IMR-90 (cell line): Measurements from ENCODE around the gene CNBD2. TPM values are rescaled to one million over a fixed set of nuclear protein-coding genes. Genes with fewer than 3 reads are reported as not detected.

Experiments used
- ATAC-seq: fragments of 200-7000 bp; cut with Tn5 transposase; 2 replicates; pipeline ENCODE4 v1.9.1; 2020; ENCODE audit warnings: low read depth, mild to moderate bottlenecking, moderate library complexity
- BruUV-seq: library from RNA; stranded (reverse); fragments of 400-500 nt; replicated peaks from 2 replicates; lab custom pipeline; 2021; lab: Mats Ljungman, UMichigan
- CTCF ChIA-PET: fragments of 300-600 bp; formaldehyde crosslinking; extraction: SDS; loops from one replicate; lab custom pipeline; 2021; ENCODE audit warnings: antibody characterized with exemption; lab: Yijun Ruan, JAX
- POLR2A ChIA-PET: fragments of 300-600 bp; sonication (Branson Sonifier 250); formaldehyde crosslinking; loops from one replicate; lab custom pipeline; 2022; ENCODE audit warnings: antibody characterized with exemption; ENCODE audit not compliant: unreplicated experiment; lab: Charles Lee
- DNase-seq: peaks from one replicate; pipeline ENCODE4 v3.0.0; 2013
- H2AFZ ChIP-seq: replicated peaks from 2 replicates; pipeline ENCODE3; 2013; ENCODE audit warnings: low read length, mild to moderate bottlenecking; ENCODE audit not compliant: poor library complexity
- H2AK5ac ChIP-seq: 2 replicates; pipeline ENCODE4 v1.6.1; 2013; ENCODE audit warnings: low read depth, low read length, inconsistent platforms
- H2AK9ac ChIP-seq: replicated peaks from 2 replicates; pipeline ENCODE3; 2013; ENCODE audit warnings: mild to moderate bottlenecking, low read depth, low read length, moderate library complexity; ENCODE audit not compliant: poor library complexity
- H2BK120ac ChIP-seq: 2 replicates; pipeline ENCODE4 v1.6.1; 2013; ENCODE audit warnings: low read depth, low read length, inconsistent platforms
- H2BK15ac ChIP-seq: 3 replicates; pipeline ENCODE4 v1.6.1; 2013; ENCODE audit warnings: low read depth, low read length, inconsistent platforms
- H2BK20ac ChIP-seq: 2 replicates; pipeline ENCODE4 v1.6.1; 2013; ENCODE audit warnings: low read depth, mild to moderate bottlenecking, inconsistent platforms, low read length, moderate library complexity
- H2BK5ac ChIP-seq: 2 replicates; pipeline ENCODE4 v1.6.1; 2013; ENCODE audit warnings: mild to moderate bottlenecking, low read depth, low read length, inconsistent platforms; ENCODE audit not compliant: poor library complexity, severe bottlenecking
- H3K14ac ChIP-seq: replicated peaks from 2 replicates; pipeline ENCODE4 v1.6.1; 2013; ENCODE audit warnings: low read depth, low read length, inconsistent platforms
- H3K18ac ChIP-seq: 2 replicates; pipeline ENCODE4 v1.6.1; 2013; ENCODE audit warnings: low read depth, low read length, control low read depth
- H3K23ac ChIP-seq: 2 replicates; pipeline ENCODE4 v1.6.1; 2013; ENCODE audit warnings: low read depth, low read length, inconsistent platforms
- H3K27ac ChIP-seq: 2 replicates; pipeline ENCODE4 v1.5.1; 2013; ENCODE audit warnings: mild to moderate bottlenecking, control low read depth, low read length; ENCODE audit not compliant: insufficient read depth
- H3K27me3 ChIP-seq: 2 replicates; pipeline ENCODE4 v1.6.1; 2013; ENCODE audit warnings: low read length; ENCODE audit not compliant: control insufficient read depth, insufficient read depth
- H3K36me3 ChIP-seq: 2 replicates; pipeline ENCODE4 v1.6.1; 2013; ENCODE audit warnings: low read length, mixed read lengths; ENCODE audit not compliant: control insufficient read depth, insufficient read depth
- H3K4ac ChIP-seq: 2 replicates; pipeline ENCODE4 v1.6.1; 2013; ENCODE audit warnings: low read depth, low read length, inconsistent platforms
- H3K4me1 ChIP-seq: 2 replicates; pipeline ENCODE4 v1.6.1; 2013; ENCODE audit warnings: low read length, mixed read lengths; ENCODE audit not compliant: control insufficient read depth, insufficient read depth
- H3K4me2 ChIP-seq: 2 replicates; pipeline ENCODE4 v1.6.1; 2013; ENCODE audit warnings: low read depth, mild to moderate bottlenecking, control low read depth, low read length, moderate library complexity
- H3K4me3 ChIP-seq: 2 replicates; pipeline ENCODE4 v1.5.1; 2013; ENCODE audit warnings: low read depth, mild to moderate bottlenecking, control low read depth, low read length, moderate library complexity; ENCODE audit not compliant: insufficient read depth
- H3K56ac ChIP-seq: 2 replicates; pipeline ENCODE4 v1.6.1; 2013; ENCODE audit warnings: low read length, inconsistent platforms; ENCODE audit not compliant: insufficient read depth; ENCODE audit errors: extremely low read depth
- H3K79me1 ChIP-seq, 2 experiments: 2 replicates each; pipeline ENCODE4 v1.6.1; 2013; ENCODE audit warnings: low read length in 2 of 2, inconsistent platforms in 1 of 2, low read depth in 1 of 2
- H3K9ac ChIP-seq: 2 replicates; pipeline ENCODE4 v1.6.1; 2013; ENCODE audit warnings: low read depth, low read length, control low read depth
- H3K9me1 ChIP-seq: 2 replicates; pipeline ENCODE4 v1.6.1; 2013; ENCODE audit warnings: low read length, inconsistent platforms; ENCODE audit not compliant: insufficient read depth
- H3K9me3 ChIP-seq: 2 replicates; pipeline ENCODE4 v1.6.1; 2013; ENCODE audit warnings: low read length; ENCODE audit not compliant: control insufficient read depth, insufficient read depth
- H4K20me1 ChIP-seq: 2 replicates; pipeline ENCODE4 v1.6.1; 2013; ENCODE audit warnings: low read length, inconsistent platforms; ENCODE audit not compliant: insufficient read depth
- H4K5ac ChIP-seq: 2 replicates; pipeline ENCODE4 v1.6.1; 2013; ENCODE audit warnings: mild to moderate bottlenecking, low read depth, low read length, control low read depth
- H4K8ac ChIP-seq, 2 experiments: 2 replicates each; pipeline ENCODE4 v1.6.1; 2013; ENCODE audit warnings: low read depth in 2 of 2, low read length in 2 of 2, control low read depth in 1 of 2, inconsistent platforms in 1 of 2
- H4K91ac ChIP-seq: 2 replicates; pipeline ENCODE4 v1.6.1; 2013; ENCODE audit warnings: low read depth, low read length, inconsistent platforms; ENCODE audit not compliant: insufficient read depth
- BHLHE40 ChIP-seq: fragments of 150-350 bp; IDR thresholded peaks from 2 replicates; pipeline ENCODE4 v1.6.1; 2016; ENCODE audit warnings: mild to moderate bottlenecking, low read depth, low read length
- CEBPB ChIP-seq: IDR thresholded peaks from 2 replicates; pipeline ENCODE4 v1.6.1; 2012; ENCODE audit warnings: low read depth, low read length, improper control_type of control experiment
- CHD1 ChIP-seq: IDR thresholded peaks from 2 replicates; pipeline ENCODE4 v1.6.1; 2012; ENCODE audit warnings: low read depth, low read length, improper control_type of control experiment
- POLR2A ChIP-seq: IDR thresholded peaks from 2 replicates; pipeline ENCODE4 v1.6.1; 2012; ENCODE audit warnings: mild to moderate bottlenecking, low read depth, low read length
- RAD21 ChIP-seq: IDR thresholded peaks from 2 replicates; pipeline ENCODE4 v1.6.1; 2012; ENCODE audit warnings: low read length, improper control_type of control experiment
- RCOR1 ChIP-seq: IDR thresholded peaks from 2 replicates; pipeline ENCODE4 v1.6.1; 2012; ENCODE audit warnings: mild to moderate bottlenecking, low read length, improper control_type of control experiment; ENCODE audit not compliant: insufficient replicate concordance
- RFX5 ChIP-seq: IDR thresholded peaks from 2 replicates; pipeline ENCODE4 v1.8.0; 2012; ENCODE audit warnings: low read depth, mild to moderate bottlenecking, low read length, moderate library complexity
- WGBS, 2 experiments: methylation state at CpG; one replicate each; pipeline versions ENCODE4 v1.1.5 to v1.1.7; 2013; ENCODE audit warnings: missing lambda C conversion rate in 2 of 2; ENCODE audit not compliant: insufficient read length in 1 of 2; ENCODE audit errors: extremely low coverage in 2 of 2; 5-methylcytosine and 5-hydroxymethylcytosine counted together
- dilution Hi-C: fragments of 300-500 bp; cut with HindIII; formaldehyde crosslinking; loops from one replicate; pipeline ENCODE4 v1.14.3; 2018; ENCODE audit warnings: low sequenced_read_pairs; ENCODE audit not compliant: unreplicated experiment
- in situ Hi-C: fragments of 300-500 bp; cut with MboI; formaldehyde crosslinking; loops from 3 replicates; pipeline ENCODE4 v1.14.3; 2019; ENCODE audit warnings: low sequenced_read_pairs, inconsistent platforms, mixed read lengths
- intact Hi-C: fragments of 100-400 bp; cut with micrococcal nuclease; formaldehyde crosslinking; loops from 2 replicates; pipeline ENCODE4 v1.10.0; 2022
- polyA plus RNA-seq, 3 experiments: library from polyadenylated mRNA; depleted of rRNA; stranded (reverse); fragments of >200 nt; gene quantifications; 2 replicates each; pipeline ENCODE4 v1.2.3, GENCODE V29; 2012; ENCODE audit warnings: low replicate concordance in 1 of 3
- total RNA-seq: library from RNA; depleted of rRNA; stranded (reverse); fragments of >200 nt; gene quantifications from 2 replicates; pipeline ENCODE4 v1.2.3, GENCODE V29; 2012
- TF ChIP-seq, protein P1 (sequence below): fragments of 150-350 bp; IDR thresholded peaks from 2 replicates; pipeline ENCODE4 v1.6.1; 2017; ENCODE audit warnings: mild to moderate bottlenecking, antibody characterized with exemption, low read length, low read depth

The CNBD2 gene
- total and polyA plus RNA-seq, 2 of the 4 experiments (the other 2 are of a cell fraction) = 0.90 to 1.7 TPM

DNA sequence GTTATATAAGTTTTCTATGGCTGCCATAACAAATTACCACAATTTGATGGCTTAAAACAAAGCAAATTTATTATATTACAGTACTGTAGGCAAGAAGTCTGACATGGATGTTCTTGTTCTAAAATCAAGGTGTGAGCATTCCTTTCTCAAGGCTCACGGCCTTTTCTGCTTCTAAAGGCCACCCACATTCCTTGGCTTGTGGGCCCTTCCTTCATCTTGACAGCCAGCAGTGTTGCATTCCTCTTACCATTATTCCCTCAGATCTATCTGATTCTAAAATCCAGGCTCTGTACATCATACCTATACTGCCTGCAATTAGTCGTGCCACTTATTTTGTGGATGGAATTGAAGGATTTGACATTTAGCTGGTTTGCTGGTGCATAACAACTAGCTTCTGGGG lies 3.6 kb downstream of the CNBD2 start:
- ATAC-seq (no peak), DNase-seq (no peak)
- no peak overlapping the region for H2BK20ac ChIP-seq
- WGBS, 2 experiments = 80% methylated on average over 1 of the region's 2 CpGs; no CpG with 5 or more reads in 1 of the 2 experiments
- no peak overlapping the region for H3K4me3 ChIP-seq
- H3K14ac ChIP-seq = no peak overlapping the region
- BruUV-seq = no TSS peak
- ChIA-PET POLR2A (no interaction called here), CTCF (no interaction called here)
- H4K91ac ChIP-seq = no peak overlapping the region
- H3K4me2 ChIP-seq = no peak overlapping the region
- no peak overlapping the region for H3K4ac ChIP-seq
- H4K8ac ChIP-seq = no peak overlapping the region
- no peaks in the 10 kb centered on the region for H3K79me1 ChIP-seq
- H2AK9ac ChIP-seq = no peak overlapping the region
- dilution Hi-C loops = no loop called here
- H3K18ac ChIP-seq = no peak overlapping the region
- peaks cover 14% of the 10 kb centered on the region for H3K27me3 ChIP-seq
- in situ Hi-C loops = no loop called here
- no peaks in the 10 kb centered on the region for H4K20me1 ChIP-seq
- H2BK5ac ChIP-seq = no peak overlapping the region
- intact Hi-C loops = no loop called here
- no peaks in the 10 kb centered on the region; the same call in 1 of the 2 replicates for H3K9me1 ChIP-seq
- no peak overlapping the region for H2AFZ ChIP-seq
- no peak overlapping the region for H2BK120ac ChIP-seq
- no peak overlapping the region for H3K9ac ChIP-seq
- H2BK15ac ChIP-seq = no peak overlapping the region
- peaks cover 5% of the 10 kb centered on the region; the same call in 1 of the 2 replicates for H3K9me3 ChIP-seq
- no peak overlapping the region for H4K5ac ChIP-seq
- H3K27ac ChIP-seq = no peak overlapping the region
- H3K56ac ChIP-seq = no peak overlapping the region
- H2AK5ac ChIP-seq = no peak overlapping the region
- TF ChIP-seq RFX5 (no peak), CEBPB (no peak), RAD21 (no peak), CHD1 (no peak), BHLHE40 (no peak), RCOR1 (no peak), POLR2A (no peak)
- TF ChIP-seq, protein P1, sequence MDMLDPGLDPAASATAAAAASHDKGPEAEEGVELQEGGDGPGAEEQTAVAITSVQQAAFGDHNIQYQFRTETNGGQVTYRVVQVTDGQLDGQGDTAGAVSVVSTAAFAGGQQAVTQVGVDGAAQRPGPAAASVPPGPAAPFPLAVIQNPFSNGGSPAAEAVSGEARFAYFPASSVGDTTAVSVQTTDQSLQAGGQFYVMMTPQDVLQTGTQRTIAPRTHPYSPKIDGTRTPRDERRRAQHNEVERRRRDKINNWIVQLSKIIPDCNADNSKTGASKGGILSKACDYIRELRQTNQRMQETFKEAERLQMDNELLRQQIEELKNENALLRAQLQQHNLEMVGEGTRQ = no peak
- no peaks in the 10 kb centered on the region for H3K4me1 ChIP-seq
- no peaks in the 10 kb centered on the region for H3K36me3 ChIP-seq
- no peak overlapping the region for H3K23ac ChIP-seq
